Effector memory CD4-positive, alpha-beta T cell (primary cell): ENCODE results near the gene CDH5.

Experiments
- DNase-seq, 3 donors: peaks; one replicate each; pipeline ENCODE4 v3.0.0-alpha.2; 2020
- H3K27ac ChIP-seq: 2 replicates; pipeline ENCODE4 v1.7.0; 2013; ENCODE audit warnings: mild to moderate bottlenecking, low read length, moderate library complexity; ENCODE audit not compliant: insufficient read depth, poor library complexity, severe bottlenecking
- H3K27me3 ChIP-seq: replicated peaks from 2 replicates; pipeline ENCODE4 v1.7.0; 2013; ENCODE audit warnings: mild to moderate bottlenecking, low read length; ENCODE audit not compliant: insufficient read depth, control insufficient read depth, poor library complexity, severe bottlenecking
- H3K36me3 ChIP-seq: 2 replicates; pipeline ENCODE4 v1.7.0; 2013; ENCODE audit warnings: mild to moderate bottlenecking, low read length, moderate library complexity; ENCODE audit not compliant: control insufficient read depth, insufficient read depth
- H3K4me1 ChIP-seq: 2 replicates; pipeline ENCODE4 v1.7.0; 2013; ENCODE audit warnings: low read length, mild to moderate bottlenecking; ENCODE audit not compliant: control insufficient read depth, insufficient read depth, poor library complexity, severe bottlenecking
- H3K4me3 ChIP-seq: 2 replicates; pipeline ENCODE4 v1.7.0; 2013; ENCODE audit warnings: low read length, low read depth, mild to moderate bottlenecking; ENCODE audit not compliant: insufficient read depth, poor library complexity, severe bottlenecking
- H3K9me3 ChIP-seq: 2 replicates; pipeline ENCODE4 v1.7.0; 2013; ENCODE audit warnings: mild to moderate bottlenecking, low read length, moderate library complexity; ENCODE audit not compliant: control insufficient read depth

Gene CDH5

DNA sequence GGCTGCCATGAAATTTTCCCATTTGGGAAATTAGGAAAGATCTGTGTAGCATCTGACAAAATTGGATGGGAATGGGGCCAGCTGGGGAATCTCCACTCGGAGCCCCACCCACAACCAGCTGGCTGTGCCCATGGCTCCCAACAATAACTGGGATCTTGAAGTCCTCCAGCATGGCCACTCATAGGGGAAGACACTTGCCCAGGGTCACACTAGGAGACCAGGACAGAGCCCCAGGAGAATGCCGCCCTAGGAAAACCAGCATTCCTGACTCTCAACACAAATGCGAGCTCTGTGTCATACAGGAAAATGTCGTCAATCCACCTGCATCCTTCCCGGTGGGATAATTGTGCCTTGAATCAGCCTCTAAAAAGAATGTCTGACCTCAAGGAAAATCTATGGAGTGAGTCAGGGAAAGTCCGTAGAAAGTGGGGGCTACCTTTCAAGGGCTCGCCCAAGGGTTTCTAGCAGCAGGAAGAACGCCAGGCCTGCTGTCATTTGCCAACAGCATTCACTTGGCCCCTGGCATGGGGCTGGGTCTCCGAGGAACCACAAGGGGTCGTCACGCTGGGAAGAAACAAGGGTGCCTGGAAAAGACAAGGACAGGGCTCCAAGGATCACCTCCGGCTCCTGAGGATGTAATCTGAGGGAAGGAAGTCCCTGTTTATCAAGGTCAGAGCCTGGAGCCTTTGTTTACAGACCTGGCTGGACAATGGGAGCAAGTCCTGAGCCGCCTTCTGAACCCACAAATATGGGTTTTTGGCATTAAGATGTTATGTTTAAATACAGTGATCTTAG, 15.9 kb downstream of the CDH5 start:
- no peak overlapping the region for H3K4me3 ChIP-seq
- H3K27ac ChIP-seq: no peak overlapping the region

DNA sequence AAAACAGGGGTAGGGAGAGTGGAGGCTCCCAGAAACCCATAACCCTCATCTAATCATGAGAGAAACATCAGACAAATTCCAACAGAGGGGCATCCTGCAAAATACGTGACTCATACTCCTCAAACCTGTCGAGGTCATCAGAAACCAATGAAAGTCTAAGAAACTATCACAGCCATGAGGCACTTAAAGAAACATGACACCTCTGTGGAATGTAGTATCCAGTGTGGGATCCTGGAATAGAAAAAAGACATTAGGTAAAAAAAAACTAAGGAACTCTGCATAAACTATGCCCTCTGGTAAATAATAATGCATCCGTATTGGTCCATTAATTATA, 16.4 kb downstream of the CDH5 start:
- no peak for DNase-seq
- H3K4me3 ChIP-seq: no peak overlapping the region
- no peaks in the 10 kb centered on the region for H3K36me3 ChIP-seq
- no peak overlapping the region for H3K27ac ChIP-seq
- no peaks in the 10 kb centered on the region for H3K4me1 ChIP-seq
- H3K9me3 ChIP-seq: no peaks in the 10 kb centered on the region
- H3K27me3 ChIP-seq: no peaks in the 10 kb centered on the region

More for the DNA sequence above, 15.9 kb downstream of the CDH5 start:
- no peaks in the 10 kb centered on the region for H3K9me3 ChIP-seq
- no peak for DNase-seq
- H3K36me3 ChIP-seq: no peaks in the 10 kb centered on the region
- H3K27me3 ChIP-seq: no peaks in the 10 kb centered on the region
- H3K4me1 ChIP-seq: no peaks in the 10 kb centered on the region

- no peak overlapping the region for H3K27ac ChIP-seq
Measured at GRCh38 chr16:66383551-66383950, 17.1 kb downstream of the CDH5 start.

DNA sequence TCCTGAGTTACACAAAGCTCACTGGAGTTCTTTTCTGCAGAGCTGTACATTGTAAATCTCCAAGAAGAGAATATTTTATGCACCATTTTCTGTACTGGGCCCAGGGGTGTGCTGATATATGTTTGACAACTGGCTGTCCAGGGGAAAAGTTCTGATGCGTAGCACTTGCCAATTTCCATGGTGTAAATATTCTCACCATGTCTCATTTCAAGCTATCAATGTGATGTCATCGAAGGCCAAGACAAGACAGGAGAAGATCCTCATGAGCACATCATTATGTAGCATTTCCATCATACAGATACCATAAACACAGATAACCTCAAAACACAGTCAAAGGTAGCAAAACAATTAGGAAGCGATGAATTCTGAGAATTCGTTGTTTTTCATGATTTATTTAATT, 18.9 kb downstream of the CDH5 start:
- H3K36me3 ChIP-seq: no peaks in the 10 kb centered on the region
- H3K27ac ChIP-seq: no peak overlapping the region
- no peaks in the 10 kb centered on the region for H3K9me3 ChIP-seq
- no peak for DNase-seq
- H3K4me3 ChIP-seq: no peak overlapping the region
- no peaks in the 10 kb centered on the region for H3K27me3 ChIP-seq
- H3K4me1 ChIP-seq: no peaks in the 10 kb centered on the region

More at GRCh38 chr16:66383551-66383950, 17.1 kb downstream of the CDH5 start:
- H3K36me3 ChIP-seq: no peaks in the 10 kb centered on the region
- H3K9me3 ChIP-seq: no peaks in the 10 kb centered on the region
- no peaks in the 10 kb centered on the region for H3K4me1 ChIP-seq
- DNase-seq: no peak
- H3K27me3 ChIP-seq: no peaks in the 10 kb centered on the region
- no peak overlapping the region for H3K4me3 ChIP-seq

- no peak overlapping the region for H3K27ac ChIP-seq
- no peaks in the 10 kb centered on the region for H3K9me3 ChIP-seq
- DNase-seq: no peak
- no peaks in the 10 kb centered on the region for H3K4me1 ChIP-seq
- no peaks in the 10 kb centered on the region for H3K36me3 ChIP-seq
- H3K27me3 ChIP-seq: no peaks in the 10 kb centered on the region
- no peak overlapping the region for H3K4me3 ChIP-seq
Measured at GRCh38 chr16:66386629-66387622, 20.4 kb downstream of the CDH5 start.

- no peaks in the 10 kb centered on the region for H3K9me3 ChIP-seq
- H3K27ac ChIP-seq: no peak overlapping the region
- no peaks in the 10 kb centered on the region for H3K36me3 ChIP-seq
- H3K4me3 ChIP-seq: no peak overlapping the region
- H3K4me1 ChIP-seq: no peaks in the 10 kb centered on the region
- no peaks in the 10 kb centered on the region for H3K27me3 ChIP-seq
- no peak for DNase-seq
Measured at GRCh38 chr16:66387817-66388332, 21.4 kb downstream of the CDH5 start.

GRCh38 chr16:66388350-66389139, 22.1 kb downstream of the CDH5 start:
- H3K27me3 ChIP-seq: no peaks in the 10 kb centered on the region
- no peak overlapping the region for H3K27ac ChIP-seq
- no peaks in the 10 kb centered on the region for H3K4me1 ChIP-seq
- H3K36me3 ChIP-seq: no peaks in the 10 kb centered on the region
- H3K4me3 ChIP-seq: no peak overlapping the region
- H3K9me3 ChIP-seq: no peaks in the 10 kb centered on the region
- DNase-seq: no peak

GRCh38 chr16:66389256-66390176, 23.0 kb downstream of the CDH5 start:
- H3K27ac ChIP-seq: no peak overlapping the region
- no peaks in the 10 kb centered on the region for H3K27me3 ChIP-seq

More at GRCh38 chr16:66389256-66390176, 23.0 kb downstream of the CDH5 start:
- H3K4me3 ChIP-seq: no peak overlapping the region
- H3K4me1 ChIP-seq: no peaks in the 10 kb centered on the region
- no peaks in the 10 kb centered on the region for H3K36me3 ChIP-seq
- H3K9me3 ChIP-seq: no peaks in the 10 kb centered on the region
- no peak for DNase-seq
